Measurements from ENCODE around the gene LPCAT1.

Gene LPCAT1

GRCh38 chr5:1495525-1495897, 28.2 kb downstream of the LPCAT1 start:
- DNase-seq (ENCODE audit: low read depth): no peak

- DNase-seq (ENCODE audit: low read depth): no peak
These were observed 28.8 kb downstream of the LPCAT1 start for GRCh38 chr5:1494780-1495524.

GRCh38 chr5:1493941-1494340, 29.8 kb downstream of the LPCAT1 start:
- DNase-seq (ENCODE audit: low read depth): no peak

- DNase-seq (ENCODE audit: low read depth): no peak
These were observed 30.3 kb downstream of the LPCAT1 start for GRCh38 chr5:1493413-1493812.

- DNase-seq (ENCODE audit: low read depth): no peak
These were observed 31.0 kb downstream of the LPCAT1 start for GRCh38 chr5:1492757-1493156.

- DNase-seq (ENCODE audit: low read depth): no peak
These were observed 33.4 kb downstream of the LPCAT1 start for GRCh38 chr5:1490376-1490775.

- no peak for DNase-seq (ENCODE audit: low read depth)
These were observed 34.0 kb downstream of the LPCAT1 start for GRCh38 chr5:1489754-1490153.

- DNase-seq (ENCODE audit: low read depth): no peak
These were observed 34.7 kb downstream of the LPCAT1 start for GRCh38 chr5:1488882-1489680.

GRCh38 chr5:1487079-1487764, 36.5 kb downstream of the LPCAT1 start:
- no peak for DNase-seq (ENCODE audit: low read depth)

GRCh38 chr5:1486271-1486670, 37.5 kb downstream of the LPCAT1 start:
- DNase-seq (ENCODE audit: low read depth): no peak

- no peak for DNase-seq (ENCODE audit: low read depth)
These were observed 38.1 kb downstream of the LPCAT1 start for GRCh38 chr5:1485579-1486118.

- DNase-seq (ENCODE audit: low read depth): no peak
These were observed 38.8 kb downstream of the LPCAT1 start for GRCh38 chr5:1484730-1485578.

- no peak for DNase-seq (ENCODE audit: low read depth)
These were observed 39.7 kb downstream of the LPCAT1 start for GRCh38 chr5:1483856-1484729.

GRCh38 chr5:1483064-1483463, 40.7 kb downstream of the LPCAT1 start:
- no peak for DNase-seq (ENCODE audit: low read depth)

- no peak for DNase-seq (ENCODE audit: low read depth)
These were observed 41.8 kb downstream of the LPCAT1 start for GRCh38 chr5:1481959-1482331.

GRCh38 chr5:1481266-1481958, 42.3 kb downstream of the LPCAT1 start:
- DNase-seq (ENCODE audit: low read depth): no peak

GRCh38 chr5:1480806-1481205, 43.0 kb downstream of the LPCAT1 start:
- DNase-seq (ENCODE audit: low read depth): no peak

GRCh38 chr5:1480217-1480616, 43.5 kb downstream of the LPCAT1 start:
- no peak for DNase-seq (ENCODE audit: low read depth)

GRCh38 chr5:1479581-1480188, 44.1 kb downstream of the LPCAT1 start:
- DNase-seq (ENCODE audit: low read depth): peak; percentile 33

GRCh38 chr5:1479066-1479465, 44.7 kb downstream of the LPCAT1 start:
- DNase-seq (ENCODE audit: low read depth): no peak

All from activated T-cell treated with anti-CD3 and anti-CD28 coated beads for 1 hour (primary cell).